Keratinocyte (primary cell): ENCODE measurements around the gene MICAL3. TPM values are rescaled to one million over a fixed set of nuclear protein-coding genes. Genes with fewer than 3 reads are reported as not detected.

Experiments
- DNase-seq: peaks from one replicate; pipeline ENCODE4 v3.0.0-alpha.2; 2011; ENCODE audit warnings: low read depth, missing footprints, low spot score
- FAIRE-seq: peaks from 2 replicates; lab custom pipeline; 2011; peaks lifted over from hg19 to GRCh38; lab: Jason Lieb, UNC
- H2AFZ ChIP-seq: 2 replicates; pipeline ENCODE4 v1.6.0; 2012; ENCODE audit warnings: low read length, control low read depth, inconsistent platforms; ENCODE audit not compliant: control insufficient read depth
- H3K27ac ChIP-seq: 2 replicates; pipeline ENCODE4 v1.5.1; 2011; ENCODE audit warnings: low read length; ENCODE audit not compliant: control insufficient read depth, insufficient read depth
- H3K27me3 ChIP-seq: 3 replicates; pipeline ENCODE4 v1.6.0; 2011; ENCODE audit warnings: low read length; ENCODE audit not compliant: control insufficient read depth, insufficient read depth; ENCODE audit errors: extremely low read depth
- H3K36me3 ChIP-seq, 2 experiments: 2 replicates in 1 of 2; 3 replicates in 1 of 2; pipeline ENCODE4 v1.5.1; 2011; ENCODE audit warnings: low read length in 2 of 2, mild to moderate bottlenecking in 1 of 2; ENCODE audit not compliant: control insufficient read depth in 2 of 2, insufficient read depth in 2 of 2; ENCODE audit errors: extremely low read depth in 1 of 2
- H3K4me1 ChIP-seq: 3 replicates; pipeline ENCODE4 v1.5.1; 2011; ENCODE audit warnings: low read length; ENCODE audit not compliant: control insufficient read depth, insufficient read depth; ENCODE audit errors: extremely low read depth
- H3K4me2 ChIP-seq: 3 replicates; pipeline ENCODE4 v1.6.0; 2011; ENCODE audit warnings: low read depth, low read length; ENCODE audit not compliant: control insufficient read depth, insufficient read depth; ENCODE audit errors: extremely low read depth
- H3K4me3 ChIP-seq, 3 experiments: fragments of 200-600 bp in 1 of 3; sonication (generic) in 1 of 3; 2 replicates in 2 of 3; 3 replicates in 1 of 3; pipeline ENCODE4 v1.5.1; 2011 to 2016; ENCODE audit warnings: low read length in 3 of 3, mild to moderate bottlenecking in 3 of 3, control low read depth in 2 of 3, inconsistent platforms in 1 of 3, low read depth in 1 of 3, mixed read lengths in 1 of 3, mixed run types in 1 of 3, moderate library complexity in 1 of 3; ENCODE audit not compliant: control insufficient read depth in 2 of 3, insufficient read depth in 2 of 3; ENCODE audit errors: extremely low read depth in 1 of 3
- H3K79me2 ChIP-seq: 2 replicates; pipeline ENCODE4 v1.6.0; 2012; ENCODE audit warnings: low read length; ENCODE audit not compliant: control insufficient read depth, insufficient read depth
- H3K9ac ChIP-seq: 3 replicates; pipeline ENCODE4 v1.6.0; 2011; ENCODE audit warnings: low read length; ENCODE audit not compliant: control insufficient read depth, insufficient read depth; ENCODE audit errors: extremely low read depth
- H3K9me1 ChIP-seq: 3 replicates; pipeline ENCODE4 v1.6.0; 2011; ENCODE audit warnings: low read length; ENCODE audit not compliant: control insufficient read depth, insufficient read depth; ENCODE audit errors: extremely low read depth
- H3K9me3 ChIP-seq: 2 replicates; pipeline ENCODE4 v1.5.1; 2012; ENCODE audit warnings: low read depth, low read length; ENCODE audit not compliant: control insufficient read depth
- H4K20me1 ChIP-seq: 3 replicates; pipeline ENCODE4 v1.6.0; 2011; ENCODE audit warnings: low read length; ENCODE audit not compliant: control insufficient read depth, insufficient read depth; ENCODE audit errors: extremely low read depth
- CTCF ChIP-seq, 3 experiments: IDR thresholded peaks in 1 of 3; conservative IDR thresholded peaks in 1 of 3; optimal IDR thresholded peaks in 1 of 3; 2 replicates in 2 of 3; 3 replicates in 1 of 3; pipeline versions ENCODE3 to v1.5.1; 2011; ENCODE audit warnings: low read length in 3 of 3, mild to moderate bottlenecking in 3 of 3, moderate library complexity in 2 of 3, control low read depth in 1 of 3, inconsistent platforms in 1 of 3; ENCODE audit not compliant: insufficient read depth in 2 of 3; ENCODE audit errors: extremely low read depth in 1 of 3
- EZH2 ChIP-seq: IDR thresholded peaks from one replicate; pipeline ENCODE4 v1.6.1; 2012; ENCODE audit warnings: inconsistent platforms, mild to moderate bottlenecking, low read length, moderate library complexity
- dilution Hi-C: fragments of 300-500 bp; cut with MboI; formaldehyde crosslinking; loops from one replicate; pipeline ENCODE4 v1.7.0; 2020; ENCODE audit warnings: low sequenced_read_pairs; ENCODE audit not compliant: extremely low pct_ligation_motif_present
- polyA plus RNA-seq, 5 experiments: library from polyadenylated mRNA; depleted of rRNA in 3 of 5; stranded (reverse) in 3 of 5; stranded (forward) in 1 of 5; unstranded in 1 of 5; fragments of >200 nt; gene quantifications; 1 replicate in 1 of 5; 2 replicates in 3 of 5; 3 replicates in 1 of 5; pipeline versions ENCODE4 v1.2.1 to v1.2.3, GENCODE V29; 2011 to 2012; ENCODE audit warnings: missing spikeins in 2 of 5, low read depth in 1 of 5, low replicate concordance in 1 of 5

The MICAL3 gene
- polyA plus RNA-seq, 1 donor (not counting 4 experiments of a cell fraction or from before 2014, with no cell fraction given): 27.9 TPM

DNA sequence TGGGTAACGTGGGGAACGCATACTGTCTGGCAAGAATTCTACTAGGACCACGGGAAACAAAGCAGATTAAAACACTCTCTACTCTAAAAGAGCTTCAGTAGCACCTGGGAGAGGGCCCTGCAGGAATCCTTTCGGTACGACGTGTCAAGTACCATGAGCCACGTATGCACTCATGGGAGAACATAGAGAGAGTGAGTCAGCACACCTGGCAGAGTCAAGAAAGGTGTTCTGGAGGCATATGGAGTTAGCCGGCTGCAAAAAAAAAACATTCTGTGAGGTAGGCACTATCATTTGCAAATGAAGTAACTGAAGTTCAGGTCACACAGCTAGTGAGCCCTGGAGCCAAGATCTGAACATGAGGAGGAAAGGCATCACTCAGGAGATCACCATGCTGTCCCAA, 179.0 kb downstream of the MICAL3 start:
- DNase-seq (peak; percentile 63), FAIRE-seq (peak; percentile 99)
- Histone ChIP-seq H3K9me3 (no peaks in the 10 kb centered on the region), H3K36me3 (peaks cover 22 to 34% of the 10 kb centered on the region in 2 experiments), H2AFZ (no peak overlapping the region), H3K4me1 (peaks cover 34% of the 10 kb centered on the region), H3K4me3 (no peak overlapping the region), H3K9ac (peak overlapping the region; percentile 61), H3K27ac (peak overlapping the region; percentile 75), H3K4me2 (peak overlapping the region; percentile 61), H4K20me1 (peaks cover 12% of the 10 kb centered on the region), H3K9me1 (peaks cover 4% of the 10 kb centered on the region), H3K79me2 (peaks cover 4% of the 10 kb centered on the region), H3K27me3 (no peaks in the 10 kb centered on the region)
- TF ChIP-seq CTCF (optimal IDR thresholded peaks at IDR 0.05 in 1 of 3, IDR thresholded peaks at IDR 0.05 in 1 of 3, conservative IDR thresholded peaks at IDR 0.05 in 1 of 3; ENCODE audit: extremely low read depth in 1 of 3, insufficient read depth in 2 of 3, low read length in 3 of 3) (no peak), EZH2 (no peak)
- dilution Hi-C loops: no loop called here

DNA sequence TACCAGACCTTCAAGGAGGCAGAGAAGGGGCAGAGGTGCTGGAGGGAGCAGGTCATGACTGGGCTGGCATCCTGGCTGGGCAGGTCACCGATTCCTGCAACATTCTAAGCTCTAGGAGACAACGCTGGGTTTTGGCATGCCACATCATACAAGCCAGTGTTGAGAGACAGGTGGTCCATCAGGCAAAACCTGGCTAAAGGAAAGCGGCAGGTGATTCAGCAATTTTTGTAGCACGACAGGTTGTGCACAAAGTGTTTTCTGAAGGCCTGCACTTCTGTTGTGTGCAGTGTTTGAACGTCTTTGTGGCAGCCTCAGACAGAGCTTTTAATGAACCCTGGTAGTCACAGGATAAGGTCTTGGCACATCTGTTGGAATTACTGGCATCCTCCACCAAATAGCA, 180.2 kb downstream of the MICAL3 start:
- no peak overlapping the region for H3K4me3 ChIP-seq
- H4K20me1 ChIP-seq: peaks cover 12% of the 10 kb centered on the region
- dilution Hi-C loops: no loop called here
- FAIRE-seq (no peak), DNase-seq (no peak)
- no peaks in the 10 kb centered on the region for H3K27me3 ChIP-seq
- no peak overlapping the region for H2AFZ ChIP-seq
- H3K9me1 ChIP-seq: peaks cover 4% of the 10 kb centered on the region
- no peak overlapping the region for H3K4me2 ChIP-seq
- no peak overlapping the region for H3K27ac ChIP-seq
- H3K79me2 ChIP-seq: peaks cover 4% of the 10 kb centered on the region
- H3K9me3 ChIP-seq: no peaks in the 10 kb centered on the region
- no peak overlapping the region for H3K9ac ChIP-seq
- peaks cover 34% of the 10 kb centered on the region for H3K4me1 ChIP-seq
- peaks cover 23 to 34% of the 10 kb centered on the region in 2 experiments for H3K36me3 ChIP-seq
- TF ChIP-seq EZH2 (no peak), CTCF (optimal IDR thresholded peaks at IDR 0.05 in 1 of 3, IDR thresholded peaks at IDR 0.05 in 1 of 3, conservative IDR thresholded peaks at IDR 0.05 in 1 of 3; ENCODE audit: extremely low read depth in 1 of 3, insufficient read depth in 2 of 3, low read length in 3 of 3) (no peak)
